B cell (primary cell): ENCODE measurements around the gene ALDH8A1. TPM values are rescaled to one million over a fixed set of nuclear protein-coding genes. Genes with fewer than 3 reads are reported as not detected.

Source experiments
- ATAC-seq: fragments of 200-7000 bp; cut with Tn5 transposase; one replicate; pipeline ENCODE4 v1.10.0; 2021; ENCODE audit warnings: low read depth, mild to moderate bottlenecking, moderate number of reproducible peaks, moderate library complexity
- CTCF ChIA-PET: fragments of 350-600 bp; sonication (Branson Sonifier 250); formaldehyde crosslinking; loops from one replicate; lab custom pipeline; 2021; ENCODE audit warnings: antibody characterized with exemption, inconsistent platforms; lab: Charles Lee
- POLR2A ChIA-PET: fragments of 350-600 bp; sonication (Branson Sonifier 250); formaldehyde crosslinking; loops from one replicate; lab custom pipeline; 2021; ENCODE audit warnings: antibody characterized with exemption; lab: Charles Lee
- DNase-seq: peaks from one replicate; pipeline ENCODE4 v3.0.0; 2013
- H2AFZ ChIP-seq: 2 replicates; pipeline ENCODE4 v1.6.1; 2012; ENCODE audit warnings: mild to moderate bottlenecking, low read depth, low read length; ENCODE audit not compliant: insufficient read depth, poor library complexity, severe bottlenecking
- H3K27ac ChIP-seq, 2 donors: 1 replicate in 1 of 2; 2 replicates in 1 of 2; pipeline ENCODE4 v1.5.1; 2012 to 2013; ENCODE audit warnings: low read length in 2 of 2, mild to moderate bottlenecking in 2 of 2, moderate library complexity in 1 of 2
- H3K27me3 ChIP-seq, 4 experiments: fragments of 200-600 bp in 1 of 4; sonication (generic) in 1 of 4; replicated peaks in 1 of 4; 1 replicate in 2 of 4; 2 replicates in 2 of 4; pipeline versions ENCODE4 v1.6.1 to v1.7.0; 2013 to 2016; ENCODE audit warnings: low read length in 3 of 4, mild to moderate bottlenecking in 2 of 4, mixed read lengths in 1 of 4, moderate library complexity in 1 of 4; ENCODE audit not compliant: insufficient read depth in 4 of 4, control insufficient read depth in 3 of 4; ENCODE audit errors: control extremely low read depth in 1 of 4
- H3K36me3 ChIP-seq, 2 experiments: replicated peaks in 1 of 2; 1 replicate in 1 of 2; 2 replicates in 1 of 2; pipeline versions ENCODE4 v1.6.1 to v1.7.1; 2013; ENCODE audit warnings: low read length in 1 of 2; ENCODE audit not compliant: insufficient read depth in 2 of 2, control insufficient read depth in 1 of 2; ENCODE audit errors: control extremely low read depth in 1 of 2, extremely low read depth in 1 of 2
- H3K4me1 ChIP-seq, 2 donors: fragments of 200-600 bp in 1 of 2; sonication (generic) in 1 of 2; 1 replicate in 1 of 2; 2 replicates in 1 of 2; pipeline versions ENCODE4 v1.5.1 to v1.6.1; 2013 to 2017; ENCODE audit warnings: low read length in 2 of 2; ENCODE audit not compliant: control insufficient read depth in 2 of 2, insufficient read depth in 2 of 2
- H3K4me2 ChIP-seq: replicated peaks from 2 replicates; pipeline ENCODE3; 2012; ENCODE audit warnings: mild to moderate bottlenecking, low read depth, low read length; ENCODE audit not compliant: poor library complexity, severe bottlenecking
- H3K4me3 ChIP-seq, 5 experiments: fragments of 200-600 bp in 1 of 5; sonication (generic) in 1 of 5; 1 replicate in 3 of 5; 2 replicates in 2 of 5; pipeline versions ENCODE4 v1.5.1 to v1.7.0; 2011 to 2016; ENCODE audit warnings: low read length in 4 of 5, mild to moderate bottlenecking in 4 of 5, low read depth in 2 of 5, control low read depth in 1 of 5, moderate library complexity in 1 of 5; ENCODE audit not compliant: insufficient read depth in 1 of 5; ENCODE audit errors: control extremely low read depth in 1 of 5, extremely low read depth in 1 of 5
- H3K79me2 ChIP-seq: fragments of 200-600 bp; sonication (generic); one replicate; pipeline ENCODE4 v1.6.0; 2016; ENCODE audit warnings: low read length; ENCODE audit not compliant: control insufficient read depth, insufficient read depth
- H3K9ac ChIP-seq: fragments of 200-600 bp; sonication (generic); 2 replicates; pipeline ENCODE4 v1.6.1; 2017; ENCODE audit warnings: mild to moderate bottlenecking, low read length, moderate library complexity
- H3K9me3 ChIP-seq, 3 donors: one replicate each; pipeline versions ENCODE4 v1.6.1 to v1.7.1; 2013; ENCODE audit warnings: low read length in 2 of 3; ENCODE audit not compliant: control insufficient read depth in 2 of 3, insufficient read depth in 1 of 3; ENCODE audit errors: control extremely low read depth in 1 of 3
- H4K20me1 ChIP-seq: 2 replicates; pipeline ENCODE4 v1.6.0; 2012; ENCODE audit warnings: mild to moderate bottlenecking, low read length; ENCODE audit not compliant: insufficient read depth, control insufficient read depth, poor library complexity, severe bottlenecking
- H3K27ac Mint-ChIP-seq: one replicate; pipeline ENCODE4 v1.8.0; 2021; ENCODE audit warnings: mixed read lengths
- H3K27me3 Mint-ChIP-seq: one replicate; pipeline ENCODE4 v1.8.0; 2021; ENCODE audit warnings: mixed read lengths
- H3K4me1 Mint-ChIP-seq: one replicate; pipeline ENCODE4 v1.8.0; 2021; ENCODE audit warnings: mixed read lengths
- H3K4me3 Mint-ChIP-seq: one replicate; pipeline ENCODE4 v1.8.0; 2021; ENCODE audit warnings: mixed read lengths
- H3K9me3 Mint-ChIP-seq: one replicate; pipeline ENCODE4 v1.8.0; 2022; ENCODE audit warnings: mixed read lengths; ENCODE audit not compliant: insufficient read depth
- EZH2 ChIP-seq: IDR thresholded peaks from 2 replicates; pipeline ENCODE4 v1.6.1; 2012; ENCODE audit warnings: borderline replicate concordance, low read depth, mild to moderate bottlenecking, moderate library complexity, low read length; ENCODE audit not compliant: insufficient read depth, poor library complexity, severe bottlenecking
- WGBS: methylation state at CpG from one replicate; pipeline ENCODE4 v1.1.5; 2013; ENCODE audit warnings: missing lambda C conversion rate; ENCODE audit not compliant: insufficient coverage; 5-methylcytosine and 5-hydroxymethylcytosine counted together
- intact Hi-C: fragments of 100-400 bp; cut with micrococcal nuclease; formaldehyde crosslinking; loops from one replicate; pipeline ENCODE4 v1.10.0; 2022
- polyA plus RNA-seq: library from polyadenylated mRNA; depleted of rRNA; stranded (reverse); fragments of >200 nt; gene quantifications from 2 replicates; pipeline ENCODE4 v1.2.3, GENCODE V29; 2012
- total RNA-seq, 2 donors: library from RNA; stranded (reverse); fragments of 120-200 nt in 1 of 2; gene quantifications; 1 replicate in 1 of 2; 2 replicates in 1 of 2; pipeline versions ENCODE4 v1.2.3 to v1.2.4, GENCODE V29; 2013 to 2022
- TF ChIP-seq, protein P1 (sequence below): fragments of 200-600 bp; IDR thresholded peaks from one replicate; pipeline ENCODE4 v1.8.0; 2022; ENCODE audit warnings: antibody characterized with exemption, mild to moderate bottlenecking

ALDH8A1 gene
- total and polyA plus RNA-seq, 2 donors (not counting 1 experiment from before 2014, with no cell fraction given) = 0.49 to 1.1 TPM

DNA sequence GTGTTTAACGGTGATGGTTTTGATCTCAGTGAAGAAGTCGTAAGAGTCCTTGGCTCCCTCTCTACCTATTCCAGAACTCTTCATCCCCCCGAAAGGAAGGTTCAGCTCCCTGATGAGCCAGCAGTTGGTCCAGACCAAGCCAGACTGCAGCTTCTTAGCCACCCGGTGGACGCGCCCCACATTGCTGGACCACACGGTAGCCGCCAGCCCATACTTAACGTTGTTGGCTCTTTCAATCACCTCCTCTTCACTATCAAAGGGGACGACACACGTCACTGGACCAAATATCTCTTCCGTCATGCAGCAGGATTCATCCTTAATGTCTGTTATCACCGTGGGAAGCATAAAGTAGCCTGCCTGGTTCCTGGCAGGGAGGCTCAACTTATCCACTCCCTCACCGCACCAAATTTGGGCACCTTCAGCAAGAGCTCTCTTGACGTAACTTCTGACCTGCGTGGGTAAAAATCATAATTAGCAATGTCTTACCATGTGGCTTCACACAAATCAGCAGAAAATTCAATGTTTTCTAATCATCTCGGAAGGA, 31.4 kb downstream of the ALDH8A1 start:
- no peaks in the 10 kb centered on the region for H3K9me3 ChIP-seq
- no peak overlapping the region for H3K9ac ChIP-seq
- H3K27me3 ChIP-seq = no peaks in the 10 kb centered on the region
- intact Hi-C loops = no loop called here
- no peak overlapping the region for H2AFZ ChIP-seq
- Mint-ChIP-seq H3K27ac (no peak overlapping the region), H3K9me3 (no peaks in the 10 kb centered on the region), H3K27me3 (no peaks in the 10 kb centered on the region), H3K4me1 (no peaks in the 10 kb centered on the region), H3K4me3 (no peak overlapping the region)
- CTCF ChIA-PET = interaction anchor here (0.7 to 2.7 kb wide), 3 partner anchors 9 to 795 kb away, joined by 3 to 23 read pairs (median 3); no protein-coding TSS in a partner anchor
- H3K27ac ChIP-seq = no peak overlapping the region
- WGBS = 98% methylated on average over 16 of the region's 17 CpGs
- DNase-seq (no peak), ATAC-seq (no peak)
- H3K4me1 ChIP-seq = no peaks in the 10 kb centered on the region
- no peak overlapping the region for H3K4me2 ChIP-seq
- no peak for TF ChIP-seq EZH2
- TF ChIP-seq, protein P1, sequence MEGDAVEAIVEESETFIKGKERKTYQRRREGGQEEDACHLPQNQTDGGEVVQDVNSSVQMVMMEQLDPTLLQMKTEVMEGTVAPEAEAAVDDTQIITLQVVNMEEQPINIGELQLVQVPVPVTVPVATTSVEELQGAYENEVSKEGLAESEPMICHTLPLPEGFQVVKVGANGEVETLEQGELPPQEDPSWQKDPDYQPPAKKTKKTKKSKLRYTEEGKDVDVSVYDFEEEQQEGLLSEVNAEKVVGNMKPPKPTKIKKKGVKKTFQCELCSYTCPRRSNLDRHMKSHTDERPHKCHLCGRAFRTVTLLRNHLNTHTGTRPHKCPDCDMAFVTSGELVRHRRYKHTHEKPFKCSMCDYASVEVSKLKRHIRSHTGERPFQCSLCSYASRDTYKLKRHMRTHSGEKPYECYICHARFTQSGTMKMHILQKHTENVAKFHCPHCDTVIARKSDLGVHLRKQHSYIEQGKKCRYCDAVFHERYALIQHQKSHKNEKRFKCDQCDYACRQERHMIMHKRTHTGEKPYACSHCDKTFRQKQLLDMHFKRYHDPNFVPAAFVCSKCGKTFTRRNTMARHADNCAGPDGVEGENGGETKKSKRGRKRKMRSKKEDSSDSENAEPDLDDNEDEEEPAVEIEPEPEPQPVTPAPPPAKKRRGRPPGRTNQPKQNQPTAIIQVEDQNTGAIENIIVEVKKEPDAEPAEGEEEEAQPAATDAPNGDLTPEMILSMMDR = no peak
- no peaks in the 10 kb centered on the region for H3K79me2 ChIP-seq
- no peaks in the 10 kb centered on the region for H4K20me1 ChIP-seq
- no peak overlapping the region for H3K4me3 ChIP-seq
- no peaks in the 10 kb centered on the region for H3K36me3 ChIP-seq
- POLR2A ChIA-PET = no interaction called here

DNA sequence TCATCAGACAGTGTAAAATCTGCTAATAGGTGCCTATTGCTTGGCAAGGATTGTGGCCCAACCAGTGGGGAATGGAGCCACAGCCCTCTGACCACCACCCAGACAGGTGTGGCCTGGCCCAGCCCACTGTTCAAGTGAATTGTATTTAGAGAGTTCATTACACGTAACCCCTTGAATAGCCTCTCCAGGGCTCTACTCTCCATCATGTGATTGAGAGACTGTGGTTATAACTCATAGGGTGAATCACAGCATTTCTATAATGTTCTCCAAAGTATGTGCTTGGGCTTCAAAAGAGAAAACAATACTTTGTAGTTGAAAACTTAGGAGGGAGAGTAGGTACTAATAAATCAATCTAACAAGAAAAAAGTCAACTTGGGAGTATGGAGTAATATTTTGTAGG, 38.4 kb downstream of the ALDH8A1 start:
- no peak overlapping the region for H3K9ac ChIP-seq
- H3K4me2 ChIP-seq = no peak overlapping the region
- Mint-ChIP-seq H3K4me1 (no peaks in the 10 kb centered on the region), H3K9me3 (no peaks in the 10 kb centered on the region), H3K27me3 (peaks cover 8% of the 10 kb centered on the region), H3K27ac (no peak overlapping the region), H3K4me3 (no peak overlapping the region)
- H3K4me1 ChIP-seq = no peaks in the 10 kb centered on the region
- H3K27ac ChIP-seq = no peak overlapping the region
- H3K4me3 ChIP-seq = no peak overlapping the region
- ChIA-PET CTCF (no interaction called here), POLR2A (no interaction called here)
- no peaks in the 10 kb centered on the region for H3K9me3 ChIP-seq
- DNase-seq (no peak), ATAC-seq (no peak)
- intact Hi-C loops = no loop called here
- H3K79me2 ChIP-seq = no peaks in the 10 kb centered on the region
- H2AFZ ChIP-seq = no peak overlapping the region
- H3K27me3 ChIP-seq = peaks cover 0 to 7% (median 0%) of the 10 kb centered on the region in 4 experiments
- TF ChIP-seq, protein P1 = no peak
- no peak for TF ChIP-seq EZH2
- H4K20me1 ChIP-seq = no peaks in the 10 kb centered on the region
- WGBS = no CpG with 5 or more reads among the region's 1 CpG
- H3K36me3 ChIP-seq = no peaks in the 10 kb centered on the region
